ENCODE data around the gene SPEF2.
"Not testable (repeated sequence)": the region's sequence is repeated elsewhere in the genome, so short reads cannot be mapped to it uniquely, and the experiment has no call there.

SPEF2 gene

GRCh38 chr5:35820735-35821134, 203.1 kb downstream of the SPEF2 start:
- no peak for DNase-seq (ENCODE audit: low spot score)

- DNase-seq (ENCODE audit: low spot score): no peak
Observed at GRCh38 chr5:35821513-35821912, 203.8 kb downstream of the SPEF2 start.

- no peak for DNase-seq (ENCODE audit: low spot score)
Observed at GRCh38 chr5:35822511-35822910, 204.8 kb downstream of the SPEF2 start.

- DNase-seq (ENCODE audit: low spot score): no peak
Observed at GRCh38 chr5:35823347-35824098, 205.9 kb downstream of the SPEF2 start.

GRCh38 chr5:35826056-35826455, 208.4 kb downstream of the SPEF2 start:
- DNase-seq (ENCODE audit: low spot score): no peak

- DNase-seq (ENCODE audit: low spot score): no peak
Observed at GRCh38 chr5:35826554-35826953, 208.9 kb downstream of the SPEF2 start.

- DNase-seq (ENCODE audit: low spot score): no peak
Observed at GRCh38 chr5:35828082-35828598, 210.5 kb downstream of the SPEF2 start.

GRCh38 chr5:35830587-35830986, 212.9 kb downstream of the SPEF2 start:
- no peak for DNase-seq (ENCODE audit: low spot score)

- DNase-seq (ENCODE audit: low spot score): no peak
Observed at GRCh38 chr5:35832762-35833161, 215.1 kb downstream of the SPEF2 start.

GRCh38 chr5:35833224-35833623, 215.6 kb downstream of the SPEF2 start:
- DNase-seq (ENCODE audit: low spot score): no peak

GRCh38 chr5:35835796-35836742, 218.4 kb downstream of the SPEF2 start:
- no peak for DNase-seq (ENCODE audit: low spot score)

GRCh38 chr5:35838370-35839042, 220.8 kb downstream of the SPEF2 start:
- no peak for DNase-seq (ENCODE audit: low spot score)

- no peak for DNase-seq (ENCODE audit: low spot score)
Observed at GRCh38 chr5:35842856-35843255, 225.2 kb downstream of the SPEF2 start.

- DNase-seq (ENCODE audit: low spot score): not testable (repeated sequence)
Observed at GRCh38 chr5:35845508-35845907, 227.8 kb downstream of the SPEF2 start.

- no peak for DNase-seq (ENCODE audit: low spot score)
Observed at GRCh38 chr5:35847491-35847890, 229.8 kb downstream of the SPEF2 start.

GRCh38 chr5:35847961-35848360, 230.3 kb downstream of the SPEF2 start:
- no peak for DNase-seq (ENCODE audit: low spot score)

- no peak for DNase-seq (ENCODE audit: low spot score)
Observed at GRCh38 chr5:35849860-35850259, 232.2 kb downstream of the SPEF2 start.

- no peak for DNase-seq (ENCODE audit: low spot score)
Observed at GRCh38 chr5:35850967-35851680, 233.5 kb downstream of the SPEF2 start.

- no peak for DNase-seq (ENCODE audit: low spot score)
Observed at GRCh38 chr5:35852084-35852734, 234.5 kb downstream of the SPEF2 start.

GRCh38 chr5:35852773-35853172, 235.1 kb downstream of the SPEF2 start:
- DNase-seq (ENCODE audit: low spot score): no peak

GRCh38 chr5:35853631-35854030, 236.0 kb downstream of the SPEF2 start:
- DNase-seq (ENCODE audit: low spot score): no peak

Measured in pons (tissue), 1 donor.